GM12878 (cell line): Measurements from ENCODE around the gene FRMD8. TPM values are rescaled to one million over a fixed set of nuclear protein-coding genes. Genes with fewer than 3 reads are reported as not detected.

ENCODE experiments used
- ATAC-seq: fragments of 200-7000 bp; cut with Tn5 transposase; 3 replicates; pipeline ENCODE4 v1.9.1; 2020; ENCODE audit warnings: mild to moderate bottlenecking, moderate library complexity
- BruUV-seq: library from RNA; stranded (reverse); fragments of 400-500 nt; replicated peaks from 2 replicates; lab custom pipeline; 2021; lab: Mats Ljungman, UMichigan
- CTCF ChIA-PET: fragments of 300-600 bp; sonication (Branson Sonifier 250); formaldehyde crosslinking; extraction: SDS; loops from one replicate; lab custom pipeline; 2021; ENCODE audit warnings: inconsistent platforms; lab: Yijun Ruan, JAX
- POLR2A ChIA-PET: fragments of 350-600 bp; formaldehyde crosslinking; extraction: SDS; loops from one replicate; lab custom pipeline; 2021; ENCODE audit warnings: inconsistent platforms; lab: Charles Lee
- RAD21 ChIA-PET: fragments of 300-600 bp; sonication (Branson Sonifier 250); formaldehyde crosslinking; loops from one replicate; lab custom pipeline; 2023; ENCODE audit warnings: antibody characterized with exemption; ENCODE audit not compliant: unreplicated experiment; lab: Charles Lee
- SMC1A ChIA-PET: fragments of 300-600 bp; sonication (Branson Sonifier 250); formaldehyde crosslinking; loops from one replicate; lab custom pipeline; 2023; ENCODE audit not compliant: unreplicated experiment, uncharacterized antibody; lab: Charles Lee
- DNase-seq: peaks from one replicate; pipeline ENCODE4 v3.0.0-alpha.2; 2011; ENCODE audit warnings: low read depth, low spot score
- FAIRE-seq: peaks from 3 replicates; lab custom pipeline; 2011; peaks lifted over from hg19 to GRCh38; lab: Jason Lieb, UNC
- H2AFZ ChIP-seq: 2 replicates; pipeline ENCODE4 v1.6.0; 2011; ENCODE audit warnings: low read depth, low read length, control low read depth; ENCODE audit not compliant: control insufficient read depth
- H3K27ac ChIP-seq: 2 replicates; pipeline ENCODE4 v1.5.1; 2011; ENCODE audit warnings: control low read depth; ENCODE audit not compliant: control insufficient read depth, insufficient read depth
- H3K27me3 ChIP-seq, 2 experiments: replicated peaks in 1 of 2; 2 replicates each; pipeline versions ENCODE4 v1.6.0 to v1.6.1; 2011; ENCODE audit warnings: low read length in 1 of 2; ENCODE audit not compliant: control insufficient read depth in 2 of 2, insufficient read depth in 2 of 2
- H3K36me3 ChIP-seq, 2 experiments: 2 replicates each; pipeline ENCODE4 v1.5.1; 2011; ENCODE audit warnings: low read length in 1 of 2; ENCODE audit not compliant: control insufficient read depth in 2 of 2, insufficient read depth in 2 of 2
- H3K4me1 ChIP-seq: 2 replicates; pipeline ENCODE4 v1.6.1; 2011; ENCODE audit warnings: mild to moderate bottlenecking, low read length, moderate library complexity, mixed read lengths; ENCODE audit not compliant: control insufficient read depth, insufficient read depth
- H3K4me2 ChIP-seq: 2 replicates; pipeline ENCODE4 v1.6.0; 2011; ENCODE audit warnings: control low read depth; ENCODE audit not compliant: control insufficient read depth, insufficient read depth
- H3K4me3 ChIP-seq: fragments of 200-600 bp; sonication (generic); 2 replicates; pipeline ENCODE4 v1.5.1; 2016
- H3K79me2 ChIP-seq: 2 replicates; pipeline ENCODE4 v1.6.0; 2011; ENCODE audit warnings: low read length; ENCODE audit not compliant: control insufficient read depth, insufficient read depth
- H3K9ac ChIP-seq: 2 replicates; pipeline ENCODE4 v1.8.0; 2011; ENCODE audit warnings: low read length, control low read depth, mixed read lengths; ENCODE audit not compliant: control insufficient read depth, insufficient read depth
- H3K9me3 ChIP-seq: replicated peaks from 3 replicates; pipeline ENCODE4 v1.5.1; 2011; ENCODE audit warnings: mild to moderate bottlenecking, low read length; ENCODE audit not compliant: control insufficient read depth, insufficient read depth
- H4K20me1 ChIP-seq: 2 replicates; pipeline ENCODE4 v1.6.0; 2011; ENCODE audit not compliant: control insufficient read depth, insufficient read depth
- ATF7 ChIP-seq: fragments of 450-650 bp; IDR thresholded peaks from 2 replicates; pipeline ENCODE4 v1.6.1; 2016; ENCODE audit warnings: low read depth, mild to moderate bottlenecking
- BCLAF1 ChIP-seq: fragments of 450-650 bp; IDR thresholded peaks from 2 replicates; pipeline ENCODE4 v1.6.1; 2017; ENCODE audit warnings: antibody characterized with exemption, mild to moderate bottlenecking, moderate library complexity
- FOS ChIP-seq: IDR thresholded peaks from 3 replicates; pipeline ENCODE4 v1.6.1; 2011; ENCODE audit warnings: borderline replicate concordance; ENCODE audit not compliant: insufficient read length; ENCODE audit errors: extremely low read depth
- HDAC6 ChIP-seq: fragments of 200-600 bp; sonication (generic); IDR thresholded peaks from one replicate; pipeline ENCODE4 v1.8.0; 2017; ENCODE audit warnings: antibody characterized with exemption; ENCODE audit not compliant: unreplicated experiment
- HDGF ChIP-seq: fragments of 450-650 bp; IDR thresholded peaks from 2 replicates; pipeline ENCODE4 v1.6.1; 2016; ENCODE audit warnings: antibody characterized with exemption
- NFYB ChIP-seq: IDR thresholded peaks from 2 replicates; pipeline ENCODE4 v1.6.1; 2011; ENCODE audit warnings: low read depth, mild to moderate bottlenecking, low read length, improper control_type of control experiment, moderate library complexity; ENCODE audit not compliant: insufficient read depth
- ZBED1 ChIP-seq: IDR thresholded peaks from 2 replicates; pipeline ENCODE4 v1.6.1; 2016; ENCODE audit warnings: borderline replicate concordance
- WGBS: methylation state at CpG from one replicate; pipeline ENCODE4 v1.1.6; 2016; ENCODE audit warnings: low lambda C conversion rate; ENCODE audit not compliant: insufficient replicate concordance, insufficient coverage; ENCODE audit errors: missing lambda C conversion rate; 5-methylcytosine and 5-hydroxymethylcytosine counted together
- in situ Hi-C: fragments of 300-500 bp; cut with MboI; formaldehyde crosslinking; loops from 9 replicates; pipeline ENCODE4 v1.14.3; 2018; ENCODE audit warnings: mixed read lengths
- intact Hi-C: fragments of 100-400 bp; cut with micrococcal nuclease; formaldehyde crosslinking; loops from one replicate; pipeline ENCODE4 v1.14.2; 2022; ENCODE audit not compliant: unreplicated experiment
- polyA plus RNA-seq, 11 experiments: library from polyadenylated mRNA; depleted of rRNA in 4 of 11; unstranded in 6 of 11; stranded (reverse) in 5 of 11; fragments of >200 nt; fragmentation: Nextera tagmentation in 4 of 11; fragmentation: Illumina TruSeq in 1 of 11; extraction: Ambion mirVana in 4 of 11; extraction: Trizol in 1 of 11; gene quantifications; 1 replicate in 1 of 11; 2 replicates in 10 of 11; pipeline versions ENCODE4 v1.2.1 to v1.2.3, GENCODE V29; 2011 to 2016; ENCODE audit warnings: inconsistent platforms in 2 of 11, missing spikeins in 2 of 11, low read depth in 1 of 11
- total RNA-seq, 4 experiments: library from RNA; depleted of rRNA in 3 of 4; stranded (reverse); fragments of >200 nt in 3 of 4; fragmentation: Illumina TruSeq in 1 of 4; extraction: Trizol in 1 of 4; gene quantifications; 2 replicates each; pipeline versions ENCODE4 v1.2.1 to v1.2.3, GENCODE V29; 2013 to 2021

FRMD8 gene
- total and polyA plus RNA-seq, 10 of the 15 experiments (the other 5 are each of a cell fraction or from before 2014, with no cell fraction given) = 8.3 to 69.4 (median 28.0) TPM

DNA sequence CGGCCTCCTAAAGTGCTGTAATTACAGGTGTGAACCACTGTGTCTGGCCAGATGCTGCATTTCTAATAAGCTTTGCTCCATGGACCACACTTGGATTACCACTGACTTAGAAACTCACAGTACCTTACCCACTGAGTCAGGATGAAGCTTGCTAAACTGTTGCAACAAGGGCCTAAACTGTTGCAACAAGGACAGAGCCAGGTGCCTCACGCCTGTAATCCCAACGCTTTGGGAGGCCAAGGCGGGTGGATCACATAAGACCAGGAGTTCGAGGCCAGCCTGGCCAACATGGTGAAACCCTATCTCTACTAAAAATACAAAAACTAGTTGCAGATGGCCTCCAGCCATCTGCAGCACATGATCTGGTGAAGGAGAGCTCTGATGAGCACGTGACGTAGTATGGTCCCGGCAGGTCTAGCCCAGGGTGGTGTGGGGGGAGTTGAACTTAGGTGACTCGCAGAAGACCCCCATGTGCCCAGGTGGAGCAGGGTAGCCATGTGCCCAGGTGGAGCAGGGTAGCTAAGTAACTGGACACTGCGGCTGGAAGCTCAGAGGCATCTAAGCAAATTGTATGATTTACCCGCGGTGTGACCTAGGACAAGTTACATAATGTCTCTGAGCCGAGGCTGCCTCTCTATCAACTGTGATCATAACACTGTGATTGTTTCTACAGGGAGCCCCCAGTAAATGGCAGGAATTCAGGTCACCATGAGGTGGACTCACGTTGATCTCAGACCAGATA lies 12.4 kb upstream of the FRMD8 start:
- 84% methylated on average over 14 of the region's 14 CpGs for WGBS
- FAIRE-seq (no peak), ATAC-seq (no peak), DNase-seq (no peak)
- RAD21 ChIA-PET = interaction anchor here (0.8 kb wide), 1 partner anchor 137 kb away, joined by 3 read pairs; no protein-coding TSS in a partner anchor
- SMC1A ChIA-PET = interaction anchor here (0.6 to 1.0 kb wide), 2 partner anchors 46 to 148 kb away, joined by 3 read pairs; no protein-coding TSS in a partner anchor
- in situ Hi-C loops = no loop called here
- Histone ChIP-seq H3K4me3 (no peak overlapping the region), H3K4me2 (no peak overlapping the region), H3K9me3 (no peaks in the 10 kb centered on the region), H3K9ac (no peak overlapping the region), H3K4me1 (peaks cover 18% of the 10 kb centered on the region), H3K27me3 (no peaks in the 10 kb centered on the region), H2AFZ (no peak overlapping the region), H3K27ac (no peak overlapping the region), H3K79me2 (no peaks in the 10 kb centered on the region), H4K20me1 (no peaks in the 10 kb centered on the region), H3K36me3 (peaks cover 0 to 3% of the 10 kb centered on the region in 2 experiments; a peak in 2 of 4 replicates)
- CTCF ChIA-PET = interaction anchor here (0.5 to 1.3 kb wide), 4 partner anchors 29 to 136 kb away, joined by 3 to 6 read pairs (median 3); no protein-coding TSS in a partner anchor
- POLR2A ChIA-PET = interaction anchor here (0.5 kb wide), 1 partner anchor 94 kb away, joined by 5 read pairs; no protein-coding TSS in a partner anchor
- TF ChIP-seq FOS = no peak
- no peak for TF ChIP-seq ZBED1
- no peak for TF ChIP-seq ATF7
- no peak for TF ChIP-seq NFYB
- no peak for TF ChIP-seq HDGF
- no peak for TF ChIP-seq BCLAF1
- no peak for TF ChIP-seq HDAC6
- BruUV-seq = no TSS peak
- intact Hi-C loops = no loop called here
